Activated CD8-positive, alpha-beta memory T cell treated with anti-CD3 and anti-CD28 coated beads for 24 hours (primary cell): ENCODE data around the gene IMMP2L.
"Not testable (repeated sequence)": the region's sequence is repeated elsewhere in the genome, so short reads cannot be mapped to it uniquely, and the experiment has no call there.

ENCODE experiments used
- DNase-seq: peaks from one replicate; pipeline ENCODE4 v3.0.0-alpha.2; 2020

The IMMP2L gene

DNA sequence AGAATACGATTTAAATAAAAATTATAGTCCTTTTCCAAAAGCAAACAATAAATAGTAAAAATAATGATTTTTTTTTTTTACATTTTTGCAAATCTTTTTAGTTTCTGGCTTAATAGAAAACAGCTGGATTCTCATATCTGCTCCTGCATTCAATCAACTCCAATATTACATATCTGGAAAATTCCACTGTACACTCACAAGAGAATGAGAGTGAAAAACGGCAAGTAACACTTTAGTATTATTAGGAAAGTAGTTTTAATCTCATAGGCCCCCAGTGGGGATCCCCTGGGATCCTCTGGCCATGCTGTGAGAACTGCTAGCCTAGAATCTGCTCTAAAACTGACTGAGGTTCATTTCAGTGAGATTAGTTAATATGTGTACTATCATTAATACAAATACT, 599.9 kb downstream of the IMMP2L start:
- DNase-seq: no peak

DNA sequence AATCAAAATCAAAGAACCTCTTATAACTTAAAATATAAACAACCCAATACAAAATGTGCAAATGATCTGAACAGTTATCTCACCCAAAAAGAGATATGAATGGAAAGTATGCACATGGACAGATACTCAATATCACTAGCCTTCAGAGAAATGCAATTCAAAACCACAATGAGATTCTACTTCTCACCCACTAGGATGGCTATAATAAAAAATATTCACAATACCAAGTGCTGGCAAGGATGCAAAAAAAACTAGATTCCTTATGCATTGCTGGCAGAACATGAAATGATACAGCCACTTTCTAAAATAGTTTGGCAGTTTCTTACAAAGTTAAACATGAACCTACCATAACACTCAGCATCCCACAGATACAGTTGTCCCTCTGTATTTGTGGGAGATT, 601.5 kb downstream of the IMMP2L start:
- no peak for DNase-seq

DNA sequence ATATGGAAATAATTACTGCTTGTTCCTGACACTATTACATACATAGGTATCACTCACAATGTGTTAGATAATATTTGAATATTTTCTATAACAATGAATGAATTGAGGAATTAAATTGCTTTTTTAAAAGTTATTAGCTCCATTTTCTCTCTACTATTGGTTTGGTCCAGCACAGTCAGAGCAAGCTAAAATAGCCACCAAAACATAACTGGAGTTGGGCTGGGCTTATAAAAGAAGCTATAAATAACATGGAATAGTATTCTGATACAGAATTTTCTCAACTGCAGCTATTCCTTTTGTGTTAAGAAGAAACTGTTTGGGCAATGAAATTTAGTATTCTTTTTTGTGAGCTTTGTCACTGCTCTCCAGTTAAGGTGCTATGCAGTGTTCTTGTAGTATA, 614.0 kb downstream of the IMMP2L start:
- no peak for DNase-seq

DNA sequence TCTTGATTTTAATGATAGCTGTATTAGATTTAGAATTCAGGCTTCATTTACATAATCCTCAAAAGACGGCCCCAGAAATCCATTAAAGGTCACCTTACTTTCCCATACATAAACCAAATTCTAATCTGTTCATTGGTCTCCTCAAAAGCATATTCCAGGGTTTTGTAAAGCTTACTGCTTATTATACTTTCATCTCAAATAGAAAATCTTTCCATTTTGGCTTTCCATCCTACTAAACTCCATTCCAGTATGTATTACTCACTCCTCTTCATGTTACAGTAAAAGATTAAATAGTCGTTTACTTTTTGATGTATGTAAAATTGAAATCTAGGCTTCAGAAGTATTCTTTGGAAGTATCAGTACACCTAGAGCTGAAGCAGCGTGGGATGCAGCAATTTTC, 614.9 kb downstream of the IMMP2L start:
- DNase-seq: no peak

DNA sequence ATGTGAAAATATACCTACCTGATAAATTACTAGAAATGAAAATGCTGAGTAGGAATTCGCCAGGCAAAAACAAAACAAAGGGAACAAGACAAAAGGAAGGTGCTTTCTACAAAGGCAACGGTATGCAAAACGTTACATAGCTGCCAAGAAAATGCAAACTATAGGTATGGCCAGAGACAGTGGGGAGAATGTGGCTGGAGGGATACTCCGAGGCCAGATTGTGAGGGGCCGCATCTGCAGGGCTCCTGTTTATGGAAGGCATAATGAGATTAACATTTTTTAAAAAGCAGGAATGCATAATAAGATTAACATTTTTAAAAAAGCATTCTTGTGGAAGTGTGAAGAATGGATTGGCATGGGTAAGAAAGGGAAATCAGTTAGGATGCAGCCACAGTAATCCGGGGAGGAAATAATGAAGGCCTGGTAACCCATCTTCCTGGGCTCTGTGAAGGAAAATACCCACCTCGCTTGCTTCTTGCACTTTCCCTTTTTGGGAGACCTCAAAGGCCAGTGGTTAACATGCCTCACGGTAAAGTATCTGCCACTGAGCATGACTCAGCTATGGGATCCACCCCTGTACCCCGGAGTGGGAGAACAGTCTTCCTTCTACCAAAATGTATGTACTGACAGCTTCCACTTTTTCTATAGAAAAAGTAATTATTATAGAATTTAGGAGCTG, 617.2 kb downstream of the IMMP2L start:
- DNase-seq: no peak

DNA sequence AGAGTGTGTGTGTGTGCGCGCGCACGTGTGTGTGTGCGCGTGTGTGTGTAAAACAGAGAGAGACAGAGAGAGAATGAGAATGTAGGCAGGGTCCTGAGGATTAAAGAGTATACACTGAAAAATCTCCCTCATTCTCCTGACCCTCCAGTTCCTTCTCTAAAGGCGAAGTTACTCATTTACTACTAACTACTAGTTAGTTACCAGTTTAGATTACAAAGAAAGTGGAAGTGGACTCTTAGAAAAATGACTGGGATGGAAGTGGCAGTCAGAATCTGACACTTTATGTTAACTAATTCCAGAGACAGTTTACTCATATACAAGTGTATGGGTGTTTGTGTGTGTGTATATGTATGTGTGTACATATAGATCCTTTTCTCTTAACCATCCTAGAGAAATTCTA, 617.8 kb downstream of the IMMP2L start:
- DNase-seq: no peak

DNA sequence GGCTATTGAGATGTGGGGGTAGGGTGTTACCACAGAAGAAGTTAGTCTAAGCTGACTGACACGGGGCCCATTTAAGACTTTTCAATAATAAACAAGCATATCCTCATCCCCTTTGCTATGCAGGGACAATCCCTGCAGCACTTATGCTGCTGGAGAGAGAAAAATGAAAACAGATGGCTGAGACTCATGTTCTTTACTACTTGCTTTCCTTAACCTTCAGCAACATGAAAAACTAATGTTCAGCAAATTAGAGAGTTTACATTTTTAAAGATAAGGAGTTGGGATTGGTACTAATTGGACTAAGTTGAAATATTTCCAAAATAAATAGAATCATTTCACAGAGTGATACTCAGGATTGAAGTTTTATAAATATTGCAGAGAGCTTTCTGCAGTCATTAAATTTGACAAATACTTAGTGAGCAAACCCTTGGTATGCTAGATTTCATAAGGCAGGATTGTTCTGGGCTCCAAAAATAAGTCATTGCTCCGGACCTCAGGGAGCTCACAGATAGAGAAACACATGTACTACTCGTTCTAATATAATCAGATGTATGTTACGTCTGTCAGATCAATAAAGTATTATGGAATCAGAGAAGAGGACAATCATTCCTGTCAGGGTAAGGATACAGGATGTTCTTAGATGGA, 618.5 kb downstream of the IMMP2L start:
- no peak for DNase-seq

DNA sequence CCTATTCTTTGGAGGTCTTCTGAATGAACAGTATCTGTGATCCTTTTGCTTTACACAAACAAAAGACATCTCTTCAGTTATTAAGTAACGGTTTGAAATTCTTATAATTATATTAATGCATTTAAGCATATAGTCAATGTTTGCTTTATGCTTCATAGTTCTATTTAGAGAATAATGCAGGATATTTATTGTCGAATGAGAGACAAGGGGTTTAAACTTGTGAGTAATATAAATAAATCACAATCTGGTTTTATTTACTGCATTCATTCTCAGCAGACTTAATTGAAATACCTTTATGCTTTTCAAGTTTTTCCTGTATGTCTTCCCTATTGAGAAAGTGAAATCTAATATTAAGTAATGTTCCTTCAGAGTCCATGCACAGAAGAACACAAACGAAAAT, 620.9 kb downstream of the IMMP2L start:
- no peak for DNase-seq

DNA sequence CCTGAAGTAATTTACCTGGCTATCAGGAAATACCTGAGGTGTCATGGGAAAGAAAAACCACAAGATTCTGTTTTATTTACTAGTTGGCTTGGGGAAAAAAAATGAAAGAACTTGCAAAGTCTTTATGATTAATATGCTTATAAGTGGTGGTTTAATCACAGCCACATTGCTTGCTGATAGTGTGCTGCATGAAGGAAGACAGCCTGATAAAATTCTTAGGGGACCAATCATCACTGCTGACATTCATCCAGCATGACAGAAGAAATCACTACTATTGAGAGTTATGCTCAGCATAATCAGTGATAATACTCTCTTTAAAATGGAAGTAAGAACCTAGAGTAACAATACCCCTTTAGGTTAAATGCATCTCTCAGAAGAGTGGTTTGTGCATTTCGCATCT, 621.5 kb downstream of the IMMP2L start:
- DNase-seq: no peak

DNA sequence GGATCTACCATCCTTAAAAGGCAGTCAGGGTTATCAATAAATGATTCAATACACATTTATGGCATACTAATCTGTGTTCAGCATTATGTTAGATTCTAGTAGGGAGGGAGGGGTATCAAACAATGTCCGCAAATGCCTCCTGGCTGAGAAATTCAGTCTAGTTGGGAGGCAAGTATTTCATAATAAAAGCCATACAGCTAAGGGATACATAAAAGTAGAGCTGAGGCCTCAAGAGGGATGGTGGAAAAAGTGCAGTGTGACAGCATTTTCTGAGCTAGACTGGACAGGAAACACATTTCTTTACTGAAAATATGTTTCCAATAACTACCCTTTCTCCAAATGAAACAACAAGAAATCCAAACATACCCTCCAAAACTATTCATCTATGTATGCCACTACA, 624.1 kb downstream of the IMMP2L start:
- no peak for DNase-seq

DNA sequence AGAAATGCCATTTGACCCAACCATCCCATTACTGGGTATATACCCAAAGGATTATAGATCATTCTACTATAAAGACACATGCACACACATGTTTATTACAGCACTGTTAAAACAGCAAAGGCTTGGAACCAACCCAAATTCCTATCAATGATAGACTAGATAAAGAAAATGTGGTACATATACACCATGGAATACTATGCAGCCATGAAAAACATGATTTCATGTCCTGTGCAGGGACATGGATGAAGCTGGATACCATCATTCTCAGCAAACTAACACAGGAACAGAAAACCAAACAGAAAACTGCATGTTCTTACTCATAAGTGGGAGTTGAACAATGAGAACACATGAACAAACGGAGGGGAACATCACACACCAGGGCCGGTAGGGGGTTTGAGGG, 625.6 kb downstream of the IMMP2L start:
- not testable (repeated sequence) for DNase-seq

DNA sequence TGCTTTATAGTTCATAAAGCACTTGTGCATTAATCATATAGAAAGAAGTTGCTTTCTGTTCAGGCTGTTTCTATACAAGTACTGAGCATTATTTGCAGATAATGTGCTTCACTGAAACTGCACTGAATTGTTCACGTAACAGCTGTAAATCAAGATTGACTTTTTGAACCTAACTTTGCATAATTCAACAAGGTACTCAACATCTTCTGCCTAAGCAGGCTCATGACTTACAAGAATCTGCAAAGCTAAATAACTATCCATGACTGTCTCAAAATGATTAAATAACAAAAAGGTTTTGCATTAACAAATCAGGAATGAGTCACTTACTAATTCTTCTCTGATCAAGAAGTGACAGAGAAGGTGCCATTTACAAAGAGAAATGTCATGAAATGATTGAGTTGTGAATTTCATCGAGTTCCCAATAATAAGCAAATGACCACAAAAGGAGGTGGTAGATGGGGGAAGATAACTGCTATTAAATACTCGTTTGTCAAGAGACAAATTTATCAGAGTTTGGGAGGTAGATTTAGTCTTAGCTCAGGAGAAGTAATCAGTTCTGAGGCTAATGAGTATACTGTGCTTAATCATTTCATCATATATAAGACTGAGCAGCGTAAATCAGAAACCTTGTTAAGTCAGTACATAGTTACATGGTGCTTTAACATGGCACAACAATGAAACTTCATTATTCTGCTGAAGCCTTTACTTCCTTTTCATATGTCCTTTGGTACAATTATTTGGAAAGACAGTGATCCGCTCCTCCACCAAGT, 632.6 kb downstream of the IMMP2L start:
- no peak for DNase-seq

DNA sequence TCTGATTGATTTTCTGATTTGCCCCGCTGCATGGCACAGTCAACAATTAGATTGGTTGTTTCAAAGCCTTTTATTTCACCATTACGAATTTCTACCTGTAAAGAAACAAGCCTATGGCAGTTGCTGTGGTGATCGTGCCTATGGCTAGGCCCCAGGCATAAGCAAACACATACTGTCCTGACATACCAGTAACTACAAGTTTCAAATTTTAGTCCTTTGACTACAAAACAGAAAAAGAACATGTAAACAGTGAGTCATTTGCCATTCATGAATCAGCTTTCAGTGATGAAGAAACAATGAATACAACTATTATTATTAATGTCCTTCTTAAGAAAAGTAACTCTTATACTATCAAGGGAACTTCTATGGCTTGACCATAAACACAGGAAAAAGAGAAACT, 639.4 kb downstream of the IMMP2L start:
- no peak for DNase-seq

DNA sequence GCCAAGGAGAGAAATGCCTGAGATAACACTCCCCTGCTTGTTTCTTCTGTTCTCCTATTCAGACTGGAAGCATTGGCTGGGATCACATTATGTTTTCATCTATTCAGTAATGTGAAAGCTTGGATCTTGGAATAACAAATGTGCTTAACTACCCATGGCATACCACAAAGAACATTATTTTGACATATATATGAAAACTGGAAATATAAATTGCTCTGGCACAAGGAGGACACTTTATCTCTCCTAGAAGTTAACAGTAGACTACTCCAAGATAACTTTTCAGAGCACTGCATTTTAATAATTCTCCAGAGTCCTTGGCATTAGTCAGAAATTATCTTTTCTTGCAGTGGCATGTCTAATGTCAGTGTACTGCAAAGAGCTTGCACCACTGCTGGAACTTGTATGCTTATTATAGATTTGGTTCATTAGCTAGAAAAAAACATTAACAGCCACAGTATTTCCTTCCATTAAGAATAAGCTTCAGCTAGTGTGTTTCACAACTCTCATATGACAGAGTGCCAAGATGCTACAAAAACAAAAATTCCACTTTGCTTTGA, 640.6 kb downstream of the IMMP2L start:
- no peak for DNase-seq

DNA sequence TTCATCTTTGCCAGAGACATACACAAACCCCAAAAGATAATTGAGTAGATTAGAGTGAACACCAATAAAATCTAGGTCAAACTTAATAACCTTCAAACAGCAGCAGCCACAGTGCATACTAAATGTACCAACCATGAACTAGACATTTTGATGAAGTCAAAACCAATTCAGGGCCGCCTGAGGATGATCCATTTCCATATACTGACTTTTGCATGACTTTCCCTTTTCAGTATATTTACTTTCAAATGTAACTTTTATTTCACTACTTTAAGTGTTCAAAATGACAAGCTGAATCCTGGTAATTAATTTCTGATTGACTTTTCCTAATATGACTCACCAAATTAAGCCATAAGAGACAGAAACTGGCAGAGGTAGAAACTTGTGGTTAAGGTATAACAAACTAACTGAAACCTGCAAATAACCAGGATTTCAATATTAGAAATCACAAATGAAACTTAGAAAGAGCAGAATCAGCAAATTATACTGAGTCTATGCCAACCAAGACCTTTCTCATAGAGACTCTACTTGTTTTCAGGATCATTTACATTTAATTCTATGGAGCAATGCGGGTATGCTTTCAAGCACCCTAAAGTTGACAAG, 643.2 kb downstream of the IMMP2L start:
- no peak for DNase-seq

DNA sequence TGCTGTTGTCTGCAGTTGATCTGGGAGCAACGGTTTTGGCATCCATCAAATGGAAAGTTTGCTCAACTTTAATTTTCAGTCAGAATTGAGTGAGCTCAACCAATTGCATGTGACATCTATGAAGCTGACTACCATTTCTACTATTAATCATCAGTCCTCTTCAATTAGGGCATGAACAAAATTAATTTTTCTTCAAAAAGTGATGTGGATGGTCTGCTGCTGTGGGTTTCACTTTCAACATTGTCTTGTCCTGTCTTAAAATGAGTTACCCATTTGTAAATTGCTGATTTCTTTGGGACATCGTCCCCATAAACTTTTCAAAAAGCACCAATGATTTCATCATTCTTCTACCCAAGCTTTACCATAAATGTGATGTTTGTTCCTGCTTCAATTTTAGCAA, 648.0 kb downstream of the IMMP2L start:
- no peak for DNase-seq

DNA sequence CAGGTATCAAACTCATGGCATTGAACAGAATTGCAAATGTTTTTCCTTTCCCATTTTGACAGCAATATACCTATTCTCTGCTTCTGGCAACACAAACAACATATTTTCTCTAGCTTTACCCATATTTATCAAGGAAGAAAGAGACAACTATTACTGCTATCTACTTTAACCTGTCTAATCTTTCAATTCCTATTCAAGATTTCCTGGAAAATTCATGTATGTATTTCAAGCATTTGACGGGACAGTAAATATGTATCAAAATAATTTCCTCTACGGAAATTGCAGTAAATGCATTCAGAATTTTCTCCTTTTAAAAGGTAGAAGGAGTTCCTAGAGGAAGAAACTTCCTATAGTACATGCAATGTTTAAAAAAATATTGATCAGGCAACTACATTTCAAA, 650.7 kb downstream of the IMMP2L start:
- DNase-seq: no peak

DNA sequence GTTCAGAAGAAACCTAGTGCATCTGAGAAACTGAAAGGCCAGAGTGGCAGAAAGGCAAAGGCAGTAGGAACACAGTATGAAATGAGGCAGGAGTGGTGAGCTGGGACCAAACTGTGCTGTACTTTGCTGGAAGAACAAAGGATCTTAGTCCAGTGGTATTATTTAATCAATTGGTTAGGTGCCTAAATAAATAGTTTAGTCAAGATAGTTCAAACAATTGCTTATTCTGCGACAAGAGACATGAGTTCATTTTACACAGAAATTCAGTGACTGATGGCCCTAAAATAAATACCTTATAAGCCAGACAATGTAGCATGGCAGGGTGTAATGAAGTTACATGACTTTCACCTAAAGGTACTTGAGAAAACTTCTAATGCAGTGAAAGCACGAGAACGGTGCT, 653.2 kb downstream of the IMMP2L start:
- no peak for DNase-seq

DNA sequence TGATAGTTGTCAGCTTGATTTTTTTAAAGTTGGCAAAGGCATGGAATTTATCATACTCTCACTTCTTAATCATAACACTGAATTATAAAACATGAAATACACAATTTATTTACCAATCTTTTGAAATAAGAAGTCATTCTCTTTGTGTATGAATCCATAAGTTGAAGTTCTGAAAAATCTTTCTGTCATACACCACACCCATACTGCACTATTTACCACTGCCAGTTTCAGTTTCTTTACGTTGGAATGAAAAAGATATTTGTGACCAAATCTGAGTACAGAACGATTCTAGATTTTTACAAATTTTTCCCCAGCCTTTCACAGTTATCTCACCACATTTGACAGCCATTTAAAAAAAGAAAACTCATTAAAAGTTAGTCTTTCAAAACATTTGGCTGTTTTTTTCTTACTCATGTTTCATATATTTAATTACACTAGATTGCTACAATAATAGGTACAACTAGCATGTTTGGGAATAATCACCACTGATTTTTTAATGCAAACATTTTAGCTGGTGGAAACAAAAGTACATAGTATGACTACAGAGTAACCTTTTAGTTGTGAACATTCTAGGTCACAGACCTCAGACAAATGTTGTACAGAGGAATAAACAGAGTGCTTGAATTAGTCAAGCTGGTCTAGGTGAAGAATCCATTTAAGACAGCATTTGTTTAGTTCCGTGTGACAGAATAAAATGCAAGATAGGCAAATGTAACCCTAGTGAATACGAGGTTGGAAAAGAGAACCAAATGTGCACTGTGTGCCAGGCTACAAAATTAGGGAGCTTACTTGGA, 656.3 kb downstream of the IMMP2L start:
- DNase-seq: no peak

DNA sequence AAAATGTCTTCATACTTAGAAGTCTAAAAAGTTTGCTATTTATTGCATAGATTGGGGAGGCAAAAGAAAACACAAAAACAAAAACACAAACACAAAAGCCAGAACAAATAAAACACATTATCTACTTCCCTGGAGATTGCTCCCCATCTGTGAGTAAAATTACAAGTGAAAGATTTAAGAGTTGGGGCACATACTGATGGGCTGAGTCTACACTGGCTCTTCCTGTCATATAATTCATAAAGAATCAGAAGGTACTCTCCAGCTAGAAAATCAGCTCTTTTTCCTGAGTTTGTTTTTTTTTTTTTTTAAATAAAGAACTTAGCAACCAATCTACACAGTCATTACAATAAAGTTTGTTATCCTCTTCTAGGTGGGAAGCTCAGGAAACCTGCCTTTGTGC, 663.8 kb downstream of the IMMP2L start:
- DNase-seq: no peak

DNA sequence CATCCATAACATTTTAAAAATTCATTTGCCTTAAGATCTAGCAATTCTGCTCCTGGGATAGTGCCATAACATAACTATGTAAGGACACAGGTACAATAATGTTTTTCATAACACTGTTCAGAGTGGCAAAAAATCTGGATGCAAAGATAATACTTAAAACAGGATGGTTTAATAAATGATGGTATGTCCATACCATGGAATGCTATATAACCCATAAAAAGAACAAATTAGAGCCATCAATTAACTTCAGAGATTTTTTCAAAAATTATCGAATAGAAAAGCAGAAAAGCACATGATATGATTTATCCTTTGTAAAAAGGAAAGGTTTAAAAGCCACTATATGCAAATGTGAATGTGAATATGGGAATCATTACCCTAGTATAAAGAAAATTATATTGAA, 664.8 kb downstream of the IMMP2L start:
- no peak for DNase-seq

DNA sequence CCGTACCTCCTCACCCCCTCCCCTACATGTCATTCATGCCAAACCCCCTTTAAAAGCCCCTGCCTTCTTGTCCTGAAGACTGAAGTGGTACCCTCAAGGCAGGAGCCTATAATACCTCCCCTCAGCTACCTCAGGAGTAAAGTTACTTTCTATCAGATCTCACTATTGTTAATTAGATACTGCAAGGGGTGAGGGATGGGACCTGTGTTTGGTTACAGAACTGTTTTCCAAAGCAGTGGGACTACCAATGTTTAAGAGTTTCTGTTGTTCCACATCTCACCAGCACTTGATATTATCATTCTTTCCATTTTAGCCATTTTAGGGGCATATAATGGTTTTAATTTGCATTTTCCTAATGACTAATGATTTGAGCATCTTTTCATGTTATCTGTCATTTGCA, 668.2 kb downstream of the IMMP2L start:
- DNase-seq: no peak

DNA sequence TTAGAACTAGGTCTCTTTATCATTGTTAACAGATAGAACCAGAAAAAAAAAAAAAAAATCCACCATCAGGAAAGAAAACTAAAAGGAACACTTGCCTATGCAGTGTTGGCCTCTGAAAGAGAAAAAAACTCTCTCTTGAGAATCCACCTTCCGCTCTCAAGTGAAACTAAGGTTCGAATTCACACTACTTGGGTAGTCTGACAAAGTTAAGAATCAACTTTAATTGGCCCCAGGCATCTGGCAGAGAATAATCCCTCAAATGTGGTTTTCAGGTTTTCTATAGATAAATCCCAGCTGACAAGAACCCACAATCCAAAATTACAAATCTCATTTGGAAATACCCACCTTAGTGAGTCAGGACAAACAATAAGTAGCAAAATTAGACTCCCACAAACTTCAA, 671.1 kb downstream of the IMMP2L start:
- no peak for DNase-seq
